ENCODE data around the gene TSGA10. TPM values are rescaled to one million over a fixed set of nuclear protein-coding genes. Genes with fewer than 3 reads are reported as not detected.

TSGA10 gene
- total RNA-seq, 2 experiments from 2014 or later, result 10.6 to 11.0 TPM

DNA sequence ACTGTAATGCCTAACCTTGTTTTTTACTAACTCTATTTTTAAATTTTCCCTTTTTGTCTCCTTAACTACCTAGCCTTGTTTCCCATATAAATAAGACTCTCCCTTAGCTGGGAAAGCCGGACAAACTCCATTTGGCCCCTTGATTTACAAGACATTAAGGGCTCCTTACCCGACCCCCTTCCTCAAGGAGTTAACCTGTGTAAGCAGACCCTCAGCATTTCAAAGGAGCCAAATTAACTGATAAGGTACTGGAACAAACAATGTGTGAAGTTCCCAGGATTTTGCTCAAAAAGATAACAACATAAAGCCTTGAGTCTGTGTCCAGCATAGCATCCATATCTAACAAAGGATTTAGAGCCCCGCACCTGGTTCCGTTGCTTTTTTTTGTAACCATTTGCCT, 72.9 kb downstream of the TSGA10 start:
- CTCF ChIA-PET, result interaction anchor here (1.2 to 1.5 kb wide), 2 partner anchors 15 to 16 kb away, joined by 3 read pairs; no protein-coding TSS in a partner anchor

GRCh38 chr2:99079226-99079625, 75.5 kb downstream of the TSGA10 start:
- Mint-ChIP-seq H3K36me3 (ENCODE audit: low read depth) (no peaks in the 10 kb centered on the region), H3K27ac (no peak overlapping the region), H3K9me3 (no peaks in the 10 kb centered on the region), H3K4me1 (ENCODE audit: low read depth) (no peaks in the 10 kb centered on the region), H3K4me3 (no peak overlapping the region), H3K27me3 (peaks cover 9% of the 10 kb centered on the region)
- H3K27me3 ChIP-seq (ENCODE audit: control insufficient read depth in 1 of 2, insufficient read depth in 2 of 2, low read length in 2 of 2), result no peaks in the 10 kb centered on the region
- ATAC-seq (ENCODE audit: poor library complexity), result no peak
- H3K4me3 ChIP-seq (ENCODE audit: low read length), result no peak overlapping the region
- ChIA-PET CTCF (no interaction called here), POLR2A (no interaction called here)
- TF ChIP-seq, protein P1, sequence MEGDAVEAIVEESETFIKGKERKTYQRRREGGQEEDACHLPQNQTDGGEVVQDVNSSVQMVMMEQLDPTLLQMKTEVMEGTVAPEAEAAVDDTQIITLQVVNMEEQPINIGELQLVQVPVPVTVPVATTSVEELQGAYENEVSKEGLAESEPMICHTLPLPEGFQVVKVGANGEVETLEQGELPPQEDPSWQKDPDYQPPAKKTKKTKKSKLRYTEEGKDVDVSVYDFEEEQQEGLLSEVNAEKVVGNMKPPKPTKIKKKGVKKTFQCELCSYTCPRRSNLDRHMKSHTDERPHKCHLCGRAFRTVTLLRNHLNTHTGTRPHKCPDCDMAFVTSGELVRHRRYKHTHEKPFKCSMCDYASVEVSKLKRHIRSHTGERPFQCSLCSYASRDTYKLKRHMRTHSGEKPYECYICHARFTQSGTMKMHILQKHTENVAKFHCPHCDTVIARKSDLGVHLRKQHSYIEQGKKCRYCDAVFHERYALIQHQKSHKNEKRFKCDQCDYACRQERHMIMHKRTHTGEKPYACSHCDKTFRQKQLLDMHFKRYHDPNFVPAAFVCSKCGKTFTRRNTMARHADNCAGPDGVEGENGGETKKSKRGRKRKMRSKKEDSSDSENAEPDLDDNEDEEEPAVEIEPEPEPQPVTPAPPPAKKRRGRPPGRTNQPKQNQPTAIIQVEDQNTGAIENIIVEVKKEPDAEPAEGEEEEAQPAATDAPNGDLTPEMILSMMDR (IDR thresholded peaks at IDR 0.05), result no peak
- H3K27ac ChIP-seq (ENCODE audit: low read depth in 1 of 2, low read length in 2 of 2), result no peak overlapping the region
- H3K9me3 ChIP-seq (ENCODE audit: control insufficient read depth in 1 of 2, insufficient read depth in 1 of 2, low read length in 2 of 2), result no peaks in the 10 kb centered on the region
- DNase-seq, result no peak
- no peaks in the 10 kb centered on the region for H3K4me1 ChIP-seq (ENCODE audit: insufficient read depth, low read length)
- H3K36me3 ChIP-seq (ENCODE audit: insufficient read depth, low read length), result no peaks in the 10 kb centered on the region
- intact Hi-C loops (cut with DNase I, micrococcal nuclease), result no loop called here

More for the DNA sequence above, 72.9 kb downstream of the TSGA10 start:
- H3K27ac Mint-ChIP-seq, result no peak overlapping the region
- no peaks in the 10 kb centered on the region for H3K9me3 Mint-ChIP-seq
- POLR2A ChIA-PET, result no interaction called here
- no peaks in the 10 kb centered on the region for H3K36me3 Mint-ChIP-seq (ENCODE audit: low read depth)
- no peaks in the 10 kb centered on the region for H3K27me3 ChIP-seq (ENCODE audit: control insufficient read depth in 1 of 2, insufficient read depth in 2 of 2, low read length in 2 of 2)
- no peaks in the 10 kb centered on the region for H3K9me3 ChIP-seq (ENCODE audit: control insufficient read depth in 1 of 2, insufficient read depth in 1 of 2, low read length in 2 of 2)
- H3K4me1 ChIP-seq (ENCODE audit: insufficient read depth, low read length), result no peaks in the 10 kb centered on the region
- no peaks in the 10 kb centered on the region for H3K4me1 Mint-ChIP-seq (ENCODE audit: low read depth)
- TF ChIP-seq, protein P1 (IDR thresholded peaks at IDR 0.05), result no peak
- peaks cover 15% of the 10 kb centered on the region for H3K27me3 Mint-ChIP-seq
- ATAC-seq (ENCODE audit: poor library complexity), result no peak
- intact Hi-C loops (cut with DNase I, micrococcal nuclease), result loop anchor here in 1 of 2 experiments (5.0 kb wide), 1 partner anchor 410 kb away; the partner anchor contains the start of gene REV1
- no peak overlapping the region for H3K4me3 Mint-ChIP-seq
- H3K27ac ChIP-seq (ENCODE audit: low read depth in 1 of 2, low read length in 2 of 2), result no peak overlapping the region
- no peak overlapping the region for H3K4me3 ChIP-seq (ENCODE audit: low read length)
- no peak for DNase-seq
- no peaks in the 10 kb centered on the region for H3K36me3 ChIP-seq (ENCODE audit: insufficient read depth, low read length)

DNA sequence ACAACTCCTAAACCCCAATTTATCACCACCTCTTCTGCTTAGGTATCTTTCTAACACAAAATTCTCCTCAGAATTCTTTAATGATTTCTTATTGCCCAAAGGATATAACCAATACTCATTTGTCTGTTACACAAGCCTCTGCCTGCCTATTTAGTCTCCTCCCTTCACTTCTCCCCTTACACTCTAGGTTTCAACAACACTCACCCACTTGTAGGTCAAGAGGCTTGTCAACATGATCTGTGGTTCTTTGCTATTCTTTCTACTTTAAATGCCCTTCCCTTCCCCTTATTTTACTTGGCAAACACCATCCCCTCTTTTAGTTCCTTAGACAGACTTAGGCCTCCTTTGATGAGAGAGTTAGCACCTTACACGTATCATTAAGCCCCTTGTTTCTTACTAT, 82.2 kb downstream of the TSGA10 start:
- TF ChIP-seq, protein P1 (IDR thresholded peaks at IDR 0.05), result no peak

More for the DNA sequence above, 82.2 kb downstream of the TSGA10 start:
- Mint-ChIP-seq H3K4me1 (ENCODE audit: low read depth) (no peaks in the 10 kb centered on the region), H3K27ac (no peak overlapping the region), H3K36me3 (ENCODE audit: low read depth) (no peaks in the 10 kb centered on the region), H3K27me3 (no peaks in the 10 kb centered on the region), H3K4me3 (no peak overlapping the region), H3K9me3 (no peaks in the 10 kb centered on the region)
- ATAC-seq (ENCODE audit: poor library complexity) (no peak), DNase-seq (no peak)
- CTCF ChIA-PET, result no interaction called here
- H3K27ac ChIP-seq (ENCODE audit: low read depth in 1 of 2, low read length in 2 of 2), result no peak overlapping the region
- H3K4me1 ChIP-seq (ENCODE audit: insufficient read depth, low read length), result no peaks in the 10 kb centered on the region
- H3K4me3 ChIP-seq (ENCODE audit: low read length), result no peak overlapping the region
- no peaks in the 10 kb centered on the region for H3K27me3 ChIP-seq (ENCODE audit: control insufficient read depth in 1 of 2, insufficient read depth in 2 of 2, low read length in 2 of 2)
- intact Hi-C loops (cut with DNase I, micrococcal nuclease), result no loop called here
- H3K9me3 ChIP-seq (ENCODE audit: control insufficient read depth in 1 of 2, insufficient read depth in 1 of 2, low read length in 2 of 2), result no peaks in the 10 kb centered on the region
- H3K36me3 ChIP-seq (ENCODE audit: insufficient read depth, low read length), result no peaks in the 10 kb centered on the region
- POLR2A ChIA-PET, result no interaction called here
